C4-2B (cell line): ENCODE results near the gene CFAP68.

Source experiments
- ZFX ChIP-seq: fragments of 450-650 bp; IDR thresholded peaks from 2 replicates; pipeline ENCODE4 v1.6.1; 2017
- TF ChIP-seq, protein P1 (sequence below): fragments of 450-650 bp; conservative IDR thresholded peaks from 2 replicates; pipeline ENCODE4 v1.5.1; 2017; ENCODE audit warnings: mild to moderate bottlenecking

DNA sequence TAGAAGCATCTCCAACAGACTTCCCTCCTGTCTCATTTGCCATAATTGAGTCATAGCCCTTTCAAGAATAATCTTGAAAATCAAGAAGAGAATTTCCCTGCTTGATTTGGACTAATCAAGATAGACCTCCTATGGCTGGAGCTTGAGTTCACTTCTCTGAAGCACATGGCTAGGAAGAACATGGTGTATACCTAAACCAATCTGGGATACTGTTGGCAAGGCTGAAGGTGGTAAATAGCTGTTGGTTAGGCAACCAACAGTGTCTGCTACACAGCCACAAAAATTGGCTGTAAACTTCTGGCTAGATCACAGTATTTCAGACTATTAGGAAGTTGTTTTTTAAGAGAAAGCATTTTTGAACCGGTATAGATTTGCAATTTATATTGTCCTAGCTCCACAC lies 27.3 kb downstream of the CFAP68 start:
- TF ChIP-seq, protein P1, sequence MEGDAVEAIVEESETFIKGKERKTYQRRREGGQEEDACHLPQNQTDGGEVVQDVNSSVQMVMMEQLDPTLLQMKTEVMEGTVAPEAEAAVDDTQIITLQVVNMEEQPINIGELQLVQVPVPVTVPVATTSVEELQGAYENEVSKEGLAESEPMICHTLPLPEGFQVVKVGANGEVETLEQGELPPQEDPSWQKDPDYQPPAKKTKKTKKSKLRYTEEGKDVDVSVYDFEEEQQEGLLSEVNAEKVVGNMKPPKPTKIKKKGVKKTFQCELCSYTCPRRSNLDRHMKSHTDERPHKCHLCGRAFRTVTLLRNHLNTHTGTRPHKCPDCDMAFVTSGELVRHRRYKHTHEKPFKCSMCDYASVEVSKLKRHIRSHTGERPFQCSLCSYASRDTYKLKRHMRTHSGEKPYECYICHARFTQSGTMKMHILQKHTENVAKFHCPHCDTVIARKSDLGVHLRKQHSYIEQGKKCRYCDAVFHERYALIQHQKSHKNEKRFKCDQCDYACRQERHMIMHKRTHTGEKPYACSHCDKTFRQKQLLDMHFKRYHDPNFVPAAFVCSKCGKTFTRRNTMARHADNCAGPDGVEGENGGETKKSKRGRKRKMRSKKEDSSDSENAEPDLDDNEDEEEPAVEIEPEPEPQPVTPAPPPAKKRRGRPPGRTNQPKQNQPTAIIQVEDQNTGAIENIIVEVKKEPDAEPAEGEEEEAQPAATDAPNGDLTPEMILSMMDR, result no peak
- TF ChIP-seq ZFX, result no peak
